ENCODE data around the gene LRRC70.

- TF ChIP-seq EZH2phosphoT487 (IDR thresholded peaks at IDR 0.05; ENCODE audit: low read depth, severe bottlenecking, unreplicated experiment) (no peak), EZH2 (IDR thresholded peaks at IDR 0.05; ENCODE audit: borderline replicate concordance) (no peak)
- TF ChIP-seq, protein P1, sequence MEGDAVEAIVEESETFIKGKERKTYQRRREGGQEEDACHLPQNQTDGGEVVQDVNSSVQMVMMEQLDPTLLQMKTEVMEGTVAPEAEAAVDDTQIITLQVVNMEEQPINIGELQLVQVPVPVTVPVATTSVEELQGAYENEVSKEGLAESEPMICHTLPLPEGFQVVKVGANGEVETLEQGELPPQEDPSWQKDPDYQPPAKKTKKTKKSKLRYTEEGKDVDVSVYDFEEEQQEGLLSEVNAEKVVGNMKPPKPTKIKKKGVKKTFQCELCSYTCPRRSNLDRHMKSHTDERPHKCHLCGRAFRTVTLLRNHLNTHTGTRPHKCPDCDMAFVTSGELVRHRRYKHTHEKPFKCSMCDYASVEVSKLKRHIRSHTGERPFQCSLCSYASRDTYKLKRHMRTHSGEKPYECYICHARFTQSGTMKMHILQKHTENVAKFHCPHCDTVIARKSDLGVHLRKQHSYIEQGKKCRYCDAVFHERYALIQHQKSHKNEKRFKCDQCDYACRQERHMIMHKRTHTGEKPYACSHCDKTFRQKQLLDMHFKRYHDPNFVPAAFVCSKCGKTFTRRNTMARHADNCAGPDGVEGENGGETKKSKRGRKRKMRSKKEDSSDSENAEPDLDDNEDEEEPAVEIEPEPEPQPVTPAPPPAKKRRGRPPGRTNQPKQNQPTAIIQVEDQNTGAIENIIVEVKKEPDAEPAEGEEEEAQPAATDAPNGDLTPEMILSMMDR (IDR thresholded peaks at IDR 0.05; ENCODE audit: poor library complexity), result no peak
Observed at GRCh38 chr5:62578540-62578939, at the start of gene LRRC70.
